K562 (cell line): ENCODE measurements around the gene RALGPS1.

Experiments used
- ATF3 ChIP-seq, 2 experiments: fragments of 450-650 bp in 1 of 2; sonication (generic) in 1 of 2; formaldehyde crosslinking in 1 of 2; IDR thresholded peaks in 1 of 2; conservative IDR thresholded peaks in 1 of 2; 2 replicates each; pipeline versions ENCODE4 v1.6.1 to v1.8.1; 2016 to 2023; ENCODE audit warnings: mild to moderate bottlenecking in 2 of 2, moderate library complexity in 2 of 2, inconsistent platforms in 1 of 2, missing genetic modification reagents in 1 of 2
- CBX5 ChIP-seq: IDR thresholded peaks from 2 replicates; pipeline ENCODE4 v1.6.1; 2014; ENCODE audit warnings: low read depth, borderline replicate concordance
- COPS2 ChIP-seq: fragments of 450-650 bp; conservative IDR thresholded peaks from 2 replicates; pipeline ENCODE4 v1.6.1; 2016; ENCODE audit warnings: mild to moderate bottlenecking, moderate library complexity
- CTCF ChIP-seq, 3 experiments: IDR thresholded peaks in 2 of 3; conservative IDR thresholded peaks in 1 of 3; 2 replicates each; pipeline ENCODE4 v1.5.1; 2011 to 2012; ENCODE audit warnings: low read length in 3 of 3, mild to moderate bottlenecking in 3 of 3, control low read depth in 2 of 3, improper control_type of control experiment in 1 of 3, inconsistent platforms in 1 of 3, low read depth in 1 of 3, mixed read lengths in 1 of 3, moderate library complexity in 1 of 3; ENCODE audit not compliant: insufficient read depth in 2 of 3
- ELK1 ChIP-seq: sonication (generic); formaldehyde crosslinking; IDR thresholded peaks from 2 replicates; pipeline ENCODE4 v1.8.1; 2022; ENCODE audit warnings: missing genetic modification reagents
- ETV6 ChIP-seq, 3 experiments: fragments of 150-350 bp in 1 of 3; sonication (generic) in 1 of 3; formaldehyde crosslinking in 1 of 3; IDR thresholded peaks; 2 replicates each; pipeline versions ENCODE4 v1.6.1 to v1.8.0; 2014 to 2022; ENCODE audit warnings: borderline replicate concordance in 2 of 3, low read depth in 2 of 3, antibody characterized with exemption in 1 of 3, low read length in 1 of 3, mild to moderate bottlenecking in 1 of 3, missing genetic modification reagents in 1 of 3
- GABPA ChIP-seq: fragments of 200-800 bp; sonication (Bioruptor generic); conservative IDR thresholded peaks from 2 replicates; pipeline ENCODE4 v1.6.1; 2016; ENCODE audit warnings: low read depth, missing genetic modification characterization, missing compliant biosample characterization
- MTF1 ChIP-seq: fragments of 250-450 bp; sonication (Bioruptor Pico); IDR thresholded peaks from 2 replicates; pipeline ENCODE4 v1.9.0; 2021; ENCODE audit warnings: moderate library complexity, mild to moderate bottlenecking, inconsistent platforms, borderline replicate concordance
- POLR2A ChIP-seq: fragments of 450-650 bp; conservative IDR thresholded peaks from 2 replicates; pipeline ENCODE4 v1.6.1; 2016
- POLR2AphosphoS5 ChIP-seq: IDR thresholded peaks from 2 replicates; pipeline ENCODE4 v1.6.1; 2011; ENCODE audit warnings: mild to moderate bottlenecking, low read depth, low read length, moderate library complexity; ENCODE audit not compliant: control insufficient read depth, insufficient read depth
- SMC3 ChIP-seq: conservative IDR thresholded peaks from 2 replicates; pipeline ENCODE4 v1.6.1; 2011; ENCODE audit warnings: low read depth, low read length, improper control_type of control experiment; ENCODE audit not compliant: insufficient read depth

- TF ChIP-seq CTCF (IDR thresholded peaks at IDR 0.05 in 2 of 3, conservative IDR thresholded peaks at IDR 0.05 in 1 of 3; ENCODE audit: insufficient read depth in 2 of 3, low read depth in 1 of 3, low read length in 3 of 3) (peak in 1 of 3 experiments; percentile 17; a peak in 1 of 6 replicates), ATF3 (IDR thresholded peaks at IDR 0.05) (no peak), ATF3 (CRISPR knock-in tag; conservative IDR thresholded peaks at IDR 0.05) (no peak), POLR2A (no peak), GABPA (no peak), POLR2AphosphoS5 (no peak), COPS2 (no peak), SMC3 (no peak), ETV6 (IDR thresholded peaks at IDR 0.05; ENCODE audit: borderline replicate concordance in 1 of 2, low read depth in 2 of 2, low read length in 1 of 2) (no peak), ETV6 (CRISPR knock-in tag; IDR thresholded peaks at IDR 0.05; ENCODE audit: borderline replicate concordance) (no peak), CBX5 (no peak), ELK1 (CRISPR knock-in tag) (no peak), MTF1 (CRISPR knock-in tag) (no peak)
Observed at GRCh38 chr9:126933334-126933980, 18.9 kb downstream of the RALGPS1 start.
